ENCODE measurements around the gene FASN.

Gene FASN

GRCh38 chr17:82033359-82034085, 64.5 kb downstream of the FASN start:
- DNase-seq (ENCODE audit: low spot score), result no peak
- in situ Hi-C loops (cut with MboI; ENCODE audit: low pct_unique_long_range_greater_than_20kb, low sequenced_read_pairs, unreplicated experiment), result loop anchor here (10.0 kb wide), 1 partner anchor 131 kb away; no protein-coding TSS in a partner anchor
- no peak for TF ChIP-seq CTCF (IDR thresholded peaks at IDR 0.05; ENCODE audit: extremely low read depth, insufficient read depth, missing control alignments)

GRCh38 chr17:82031885-82032627, 66.0 kb downstream of the FASN start:
- DNase-seq (ENCODE audit: low spot score), result peak; percentile 71
- in situ Hi-C loops (cut with MboI; ENCODE audit: low pct_unique_long_range_greater_than_20kb, low sequenced_read_pairs, unreplicated experiment), result loop anchor here (10.0 kb wide), 1 partner anchor 133 kb away; no protein-coding TSS in a partner anchor
- no peak for TF ChIP-seq CTCF (IDR thresholded peaks at IDR 0.05; ENCODE audit: extremely low read depth, insufficient read depth, missing control alignments)

- TF ChIP-seq CTCF (IDR thresholded peaks at IDR 0.05; ENCODE audit: extremely low read depth, insufficient read depth, missing control alignments), result no peak
- in situ Hi-C loops (cut with MboI; ENCODE audit: low pct_unique_long_range_greater_than_20kb, low sequenced_read_pairs, unreplicated experiment), result loop anchor here (10.0 kb wide), 1 partner anchor 133 kb away; no protein-coding TSS in a partner anchor
- DNase-seq (ENCODE audit: low spot score), result peak; percentile 86
Observed at GRCh38 chr17:82031303-82031884, 66.6 kb downstream of the FASN start, which contains the start of gene RAC3. Gene RAC3, plus strand, starts transcription at chr17:82031678. Its CDS starts 84 bp downstream, at chr17:82031762.

GRCh38 chr17:82030470-82031302, 67.3 kb downstream of the FASN start:
- peak; percentile 99 for TF ChIP-seq CTCF (IDR thresholded peaks at IDR 0.05; ENCODE audit: extremely low read depth, insufficient read depth, missing control alignments)
- DNase-seq (ENCODE audit: low spot score), result peak; percentile 89
- in situ Hi-C loops (cut with MboI; ENCODE audit: low pct_unique_long_range_greater_than_20kb, low sequenced_read_pairs, unreplicated experiment), result loop anchor here (10.0 kb wide), 1 partner anchor 134 kb away; no protein-coding TSS in a partner anchor

GRCh38 chr17:82029990-82030469, 68.0 kb downstream of the FASN start:
- no peak for TF ChIP-seq CTCF (IDR thresholded peaks at IDR 0.05; ENCODE audit: extremely low read depth, insufficient read depth, missing control alignments)
- no peak for DNase-seq (ENCODE audit: low spot score)
- in situ Hi-C loops (cut with MboI; ENCODE audit: low pct_unique_long_range_greater_than_20kb, low sequenced_read_pairs, unreplicated experiment), result loop anchor here (10.0 kb wide), 1 partner anchor 135 kb away; no protein-coding TSS in a partner anchor

All from GM13977 (cell line).